Liver (tissue), 9 donors: ENCODE data around the gene BCR. TPM values are rescaled to one million over a fixed set of nuclear protein-coding genes. Genes with fewer than 3 reads are reported as not detected.

Experiments used
- DNase-seq: peaks from one replicate; pipeline ENCODE4 v3.0.0-alpha.2; 2017; ENCODE audit warnings: low spot score
- H3K27ac ChIP-seq, 2 donors: one replicate each; pipeline ENCODE4 v1.7.0; 2013; ENCODE audit warnings: inconsistent platforms in 2 of 2, low read length in 2 of 2, control low read depth in 1 of 2, low read depth in 1 of 2, mild to moderate bottlenecking in 1 of 2
- H3K27me3 ChIP-seq, 4 donors: one replicate each; pipeline versions ENCODE4 v1.6.1 to v1.7.0; 2013; ENCODE audit warnings: low read length in 3 of 4, inconsistent platforms in 1 of 4, mild to moderate bottlenecking in 1 of 4, moderate library complexity in 1 of 4; ENCODE audit not compliant: control insufficient read depth in 4 of 4, insufficient read depth in 4 of 4
- H3K36me3 ChIP-seq, 4 donors: one replicate each; pipeline versions ENCODE4 v1.6.1 to v1.7.0; 2013; ENCODE audit warnings: low read length in 3 of 4, mild to moderate bottlenecking in 3 of 4, low read depth in 1 of 4, moderate library complexity in 1 of 4; ENCODE audit not compliant: control insufficient read depth in 4 of 4, insufficient read depth in 3 of 4
- H3K4me1 ChIP-seq, 4 donors: one replicate each; pipeline versions ENCODE4 v1.6.1 to v1.7.0; 2013; ENCODE audit warnings: low read length in 3 of 4, mild to moderate bottlenecking in 3 of 4, moderate library complexity in 1 of 4; ENCODE audit not compliant: control insufficient read depth in 4 of 4, insufficient read depth in 4 of 4
- H3K4me3 ChIP-seq, 3 donors: one replicate each; pipeline versions ENCODE4 v1.6.1 to v1.7.0; 2013; ENCODE audit warnings: low read length in 3 of 3, control low read depth in 1 of 3, low read depth in 1 of 3, mild to moderate bottlenecking in 1 of 3
- H3K9ac ChIP-seq, 2 donors: one replicate each; pipeline ENCODE4 v1.7.0; 2013; ENCODE audit warnings: low read length in 2 of 2, mild to moderate bottlenecking in 2 of 2, moderate library complexity in 2 of 2, control low read depth in 1 of 2, low read depth in 1 of 2
- H3K9me3 ChIP-seq, 4 donors: one replicate each; pipeline versions ENCODE4 v1.6.1 to v1.7.0; 2013; ENCODE audit warnings: low read length in 3 of 4; ENCODE audit not compliant: control insufficient read depth in 4 of 4
- ATF3 ChIP-seq: IDR thresholded peaks from 2 replicates; pipeline ENCODE4 v1.6.1; 2016; ENCODE audit warnings: antibody characterized with exemption
- FOXA1 ChIP-seq: IDR thresholded peaks from 2 replicates; pipeline ENCODE4 v1.6.1; 2016; ENCODE audit warnings: antibody characterized with exemption
- GABPA ChIP-seq, 2 donors: IDR thresholded peaks in 1 of 2; conservative IDR thresholded peaks in 1 of 2; 2 replicates each; pipeline ENCODE4 v1.6.1; 2016; ENCODE audit warnings: antibody characterized with exemption in 2 of 2, mild to moderate bottlenecking in 1 of 2, moderate library complexity in 1 of 2
- HNF4A ChIP-seq, 2 donors: conservative IDR thresholded peaks; 2 replicates each; pipeline ENCODE4 v1.6.1; 2016; ENCODE audit warnings: antibody characterized with exemption in 2 of 2, mild to moderate bottlenecking in 2 of 2
- HNF4G ChIP-seq: IDR thresholded peaks from 2 replicates; pipeline ENCODE4 v1.6.1; 2016; ENCODE audit warnings: antibody characterized with exemption
- MAX ChIP-seq: IDR thresholded peaks from 2 replicates; pipeline ENCODE4 v1.6.1; 2016; ENCODE audit warnings: antibody characterized with exemption
- RXRA ChIP-seq, 2 donors: IDR thresholded peaks; 2 replicates each; pipeline ENCODE4 v1.6.1; 2017 to 2018; ENCODE audit warnings: antibody characterized with exemption in 2 of 2, mild to moderate bottlenecking in 1 of 2
- SP1 ChIP-seq: IDR thresholded peaks from 2 replicates; pipeline ENCODE4 v1.6.1; 2018; ENCODE audit warnings: antibody characterized with exemption, mild to moderate bottlenecking
- YY1 ChIP-seq: IDR thresholded peaks from 2 replicates; pipeline ENCODE4 v1.6.1; 2016; ENCODE audit warnings: antibody characterized with exemption, mild to moderate bottlenecking
- ZBTB33 ChIP-seq: IDR thresholded peaks from 2 replicates; pipeline ENCODE4 v1.6.1; 2016; ENCODE audit warnings: antibody characterized with exemption
- WGBS: extraction: QIAGEN DNeasy Blood & Tissue Kit; methylation state at CpG from one replicate; pipeline ENCODE4 v1.1.7; 2013; 5-methylcytosine and 5-hydroxymethylcytosine counted together
- polyA plus RNA-seq, 2 donors: library from polyadenylated mRNA; stranded (reverse) in 1 of 2; unstranded in 1 of 2; fragments of 200-250 nt in 1 of 2; fragments of >200 nt in 1 of 2; fragmentation: Nextera tagmentation in 1 of 2; extraction: Ambion mirVana in 1 of 2; gene quantifications; one replicate each; pipeline versions ENCODE4 v1.2.1 to v1.2.3, GENCODE V29; 2013 to 2015
- total RNA-seq, 2 donors: library from RNA; depleted of rRNA; stranded (reverse); fragments of >200 nt; gene quantifications; one replicate each; pipeline ENCODE4 v1.2.3, GENCODE V29; 2014
- TF ChIP-seq, protein P1 (sequence below): IDR thresholded peaks from 2 replicates; pipeline ENCODE4 v1.6.1; 2016; ENCODE audit warnings: antibody characterized with exemption, mild to moderate bottlenecking
- donor health status: healthy.
- donor health status: healthy.
- donor health status: healthy.
- donor health status: healthy.
- donor health status: healthy.

Gene BCR
- total and polyA plus RNA-seq, 4 donors = 7.4 to 35.6 (median 18.3) TPM

DNA sequence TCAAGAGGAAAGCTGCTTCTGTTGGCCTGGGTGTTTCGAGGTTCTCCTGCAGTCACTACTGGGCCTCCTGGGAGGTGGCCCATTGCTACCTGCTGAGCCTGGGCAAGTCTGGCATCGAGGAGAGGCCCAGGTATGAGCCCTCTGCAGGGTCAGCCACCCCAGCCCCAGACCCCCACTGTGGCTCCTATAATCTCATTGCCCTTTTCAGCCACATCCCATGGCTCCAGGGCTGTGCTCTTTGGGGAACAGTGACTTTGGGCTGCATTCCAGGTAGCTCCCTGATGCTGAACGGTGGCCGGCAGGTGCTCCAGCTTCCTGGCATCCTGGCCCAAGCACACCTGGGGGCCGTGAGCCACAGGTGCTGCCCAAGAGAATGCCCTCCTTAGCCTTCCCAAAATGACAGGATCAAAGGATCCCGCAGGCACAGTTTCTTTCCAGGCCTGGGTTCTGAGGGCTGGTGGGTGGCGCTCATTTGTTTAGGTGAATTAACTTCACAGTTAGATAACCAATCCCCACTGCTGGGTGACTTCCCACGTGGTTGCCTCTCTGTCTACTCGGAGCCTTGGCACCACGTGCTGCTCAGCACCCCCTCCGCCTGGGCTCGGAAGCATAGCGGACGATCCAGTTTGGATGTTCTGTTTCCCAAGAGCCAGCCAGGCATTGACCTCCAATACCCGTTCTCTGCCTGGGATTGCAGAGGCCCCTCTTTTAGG lies 97.4 kb downstream of the BCR start:
- Histone ChIP-seq H3K4me1 (no peaks in the 10 kb centered on the region), H3K27ac (no peak overlapping the region)
- 89% methylated on average over 15 of the region's 15 CpGs for WGBS

GRCh38 chr22:23278883-23279675 lies 98.8 kb downstream of the BCR start:
- Histone ChIP-seq H3K27me3 (no peaks in the 10 kb centered on the region), H3K9me3 (no peaks in the 10 kb centered on the region), H3K27ac (peak overlapping the region in 1 of 2 donors; percentile 6), H3K36me3 (peaks cover 1 to 28% (median 4%) of the 10 kb centered on the region in 4 donors), H3K9ac (no peak overlapping the region), H3K4me1 (peaks cover 0 to 10% (median 2%) of the 10 kb centered on the region in 4 donors), H3K4me3 (no peak overlapping the region)
- no peak for DNase-seq
- WGBS = 71% methylated on average over 11 of the region's 11 CpGs
- no peak for TF ChIP-seq ATF3

More for the DNA sequence above, 97.4 kb downstream of the BCR start:
- no peak for DNase-seq
- no peaks in the 10 kb centered on the region for H3K27me3 ChIP-seq
- H3K9me3 ChIP-seq = no peaks in the 10 kb centered on the region
- H3K4me3 ChIP-seq = no peak overlapping the region
- TF ChIP-seq YY1 (no peak), RXRA (IDR thresholded peaks at IDR 0.05) (no peak), FOXA1 (no peak), SP1 (no peak), ZBTB33 (no peak), HNF4G (no peak), MAX (no peak), HNF4A (conservative IDR thresholded peaks at IDR 0.05) (no peak), GABPA (IDR thresholded peaks at IDR 0.05 in 1 of 2, conservative IDR thresholded peaks at IDR 0.05 in 1 of 2) (no peak)
- TF ChIP-seq, protein P1, sequence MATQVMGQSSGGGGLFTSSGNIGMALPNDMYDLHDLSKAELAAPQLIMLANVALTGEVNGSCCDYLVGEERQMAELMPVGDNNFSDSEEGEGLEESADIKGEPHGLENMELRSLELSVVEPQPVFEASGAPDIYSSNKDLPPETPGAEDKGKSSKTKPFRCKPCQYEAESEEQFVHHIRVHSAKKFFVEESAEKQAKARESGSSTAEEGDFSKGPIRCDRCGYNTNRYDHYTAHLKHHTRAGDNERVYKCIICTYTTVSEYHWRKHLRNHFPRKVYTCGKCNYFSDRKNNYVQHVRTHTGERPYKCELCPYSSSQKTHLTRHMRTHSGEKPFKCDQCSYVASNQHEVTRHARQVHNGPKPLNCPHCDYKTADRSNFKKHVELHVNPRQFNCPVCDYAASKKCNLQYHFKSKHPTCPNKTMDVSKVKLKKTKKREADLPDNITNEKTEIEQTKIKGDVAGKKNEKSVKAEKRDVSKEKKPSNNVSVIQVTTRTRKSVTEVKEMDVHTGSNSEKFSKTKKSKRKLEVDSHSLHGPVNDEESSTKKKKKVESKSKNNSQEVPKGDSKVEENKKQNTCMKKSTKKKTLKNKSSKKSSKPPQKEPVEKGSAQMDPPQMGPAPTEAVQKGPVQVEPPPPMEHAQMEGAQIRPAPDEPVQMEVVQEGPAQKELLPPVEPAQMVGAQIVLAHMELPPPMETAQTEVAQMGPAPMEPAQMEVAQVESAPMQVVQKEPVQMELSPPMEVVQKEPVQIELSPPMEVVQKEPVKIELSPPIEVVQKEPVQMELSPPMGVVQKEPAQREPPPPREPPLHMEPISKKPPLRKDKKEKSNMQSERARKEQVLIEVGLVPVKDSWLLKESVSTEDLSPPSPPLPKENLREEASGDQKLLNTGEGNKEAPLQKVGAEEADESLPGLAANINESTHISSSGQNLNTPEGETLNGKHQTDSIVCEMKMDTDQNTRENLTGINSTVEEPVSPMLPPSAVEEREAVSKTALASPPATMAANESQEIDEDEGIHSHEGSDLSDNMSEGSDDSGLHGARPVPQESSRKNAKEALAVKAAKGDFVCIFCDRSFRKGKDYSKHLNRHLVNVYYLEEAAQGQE = no peak
- no peak overlapping the region for H3K9ac ChIP-seq
- peaks cover 5 to 39% (median 10%) of the 10 kb centered on the region in 4 donors for H3K36me3 ChIP-seq
